Measurements from ENCODE around the gene MAPKAP1. TPM values are rescaled to one million over a fixed set of nuclear protein-coding genes. Genes with fewer than 3 reads are reported as not detected.

MAPKAP1 gene
- total and polyA plus RNA-seq, 9 of the 15 experiments (the other 6 are each of a cell fraction or from before 2014, with no cell fraction given), result 2.6 to 82.1 (median 61.1) TPM

- TF ChIP-seq ZBTB11 (CRISPR knock-in tag; IDR thresholded peaks at IDR 0.05) (0 out of 6 replicates have a peak, but pooled peaks of 1 of the 3 experiments have one; percentile 44), ARID2 (IDR thresholded peaks at IDR 0.05) (no peak), ZMIZ1 (IDR thresholded peaks at IDR 0.05; ENCODE audit: low read depth in 2 of 2, low read length in 2 of 2) (no peak), SMAD4 (CRISPR knock-in tag; conservative IDR thresholded peaks at IDR 0.05) (peak; percentile 54), YY1 (IDR thresholded peaks at IDR 0.05; ENCODE audit: borderline replicate concordance in 1 of 3, control insufficient read depth in 1 of 3, extremely low read depth in 1 of 3, insufficient read depth in 3 of 3, insufficient read length in 1 of 3, insufficient replicate concordance in 2 of 3, low read depth in 1 of 3, low read length in 2 of 3) (peak; percentile 70 to 95 (median 84)), PYGO2 (tag; IDR thresholded peaks at IDR 0.05) (peak; percentile 30; the same call in 1 of the 2 replicates), POLR2AphosphoS2 (IDR thresholded peaks at IDR 0.05; ENCODE audit: low read length) (no peak), ARID3B (CRISPR knock-in tag; IDR thresholded peaks at IDR 0.05; ENCODE audit: borderline replicate concordance) (no peak), ZNF696 (CRISPR knock-in tag; conservative IDR thresholded peaks at IDR 0.05) (no peak), ZBTB9 (CRISPR knock-in tag; IDR thresholded peaks at IDR 0.05) (no peak), ZNF445 (CRISPR knock-in tag; IDR thresholded peaks at IDR 0.05; ENCODE audit: low read depth) (no peak)
Measured at GRCh38 chr9:125425901-125426515, 281.0 kb downstream of the MAPKAP1 start (continued).

All from K562 (cell line).